Type B pancreatic cell (in vitro differentiated cells): Measurements from ENCODE around the gene FAXDC2. TPM values are rescaled to one million over a fixed set of nuclear protein-coding genes. Genes with fewer than 3 reads are reported as not detected.
A peak's percentile ranks its signal among the peaks of the same experiment; 100 is the strongest.

Experiments used
- DNase-seq: peaks from one replicate; pipeline ENCODE4 v3.0.0; 2021; ENCODE audit warnings: mixed read lengths; ENCODE audit not compliant: unreplicated experiment; ENCODE audit errors: extremely low spot score
- H3K27ac Mint-ChIP-seq: 2 replicates; pipeline ENCODE4 v1.8.0; 2021; ENCODE audit warnings: mild to moderate bottlenecking, mixed read lengths
- H3K27me3 Mint-ChIP-seq: 2 replicates; pipeline ENCODE4 v1.8.0; 2021; ENCODE audit warnings: mixed read lengths
- H3K36me3 Mint-ChIP-seq: 2 replicates; pipeline ENCODE4 v1.8.0; 2021; ENCODE audit warnings: mixed read lengths
- H3K4me1 Mint-ChIP-seq: one replicate; pipeline ENCODE4 v1.8.0; 2021; ENCODE audit warnings: mixed read lengths; ENCODE audit not compliant: unreplicated experiment
- H3K4me3 Mint-ChIP-seq: 2 replicates; pipeline ENCODE4 v1.8.0; 2021; ENCODE audit warnings: mild to moderate bottlenecking, mixed read lengths
- H3K9me3 Mint-ChIP-seq: 2 replicates; pipeline ENCODE4 v1.8.0; 2021; ENCODE audit warnings: mixed read lengths
- total RNA-seq: library from RNA; stranded (reverse); gene quantifications from 2 replicates; pipeline ENCODE4 v1.2.1, GENCODE V29; 2021; ENCODE audit warnings: low replicate concordance
- TF ChIP-seq, protein P1 (sequence below): fragments of 200-600 bp; sonication (generic); conservative IDR thresholded peaks from 2 replicates; pipeline ENCODE4 v1.5.0; 2021; ENCODE audit warnings: antibody characterized with exemption, mild to moderate bottlenecking

Gene FAXDC2
- total RNA-seq, 1 donor from 2014 or later, result 24.9 TPM

DNA sequence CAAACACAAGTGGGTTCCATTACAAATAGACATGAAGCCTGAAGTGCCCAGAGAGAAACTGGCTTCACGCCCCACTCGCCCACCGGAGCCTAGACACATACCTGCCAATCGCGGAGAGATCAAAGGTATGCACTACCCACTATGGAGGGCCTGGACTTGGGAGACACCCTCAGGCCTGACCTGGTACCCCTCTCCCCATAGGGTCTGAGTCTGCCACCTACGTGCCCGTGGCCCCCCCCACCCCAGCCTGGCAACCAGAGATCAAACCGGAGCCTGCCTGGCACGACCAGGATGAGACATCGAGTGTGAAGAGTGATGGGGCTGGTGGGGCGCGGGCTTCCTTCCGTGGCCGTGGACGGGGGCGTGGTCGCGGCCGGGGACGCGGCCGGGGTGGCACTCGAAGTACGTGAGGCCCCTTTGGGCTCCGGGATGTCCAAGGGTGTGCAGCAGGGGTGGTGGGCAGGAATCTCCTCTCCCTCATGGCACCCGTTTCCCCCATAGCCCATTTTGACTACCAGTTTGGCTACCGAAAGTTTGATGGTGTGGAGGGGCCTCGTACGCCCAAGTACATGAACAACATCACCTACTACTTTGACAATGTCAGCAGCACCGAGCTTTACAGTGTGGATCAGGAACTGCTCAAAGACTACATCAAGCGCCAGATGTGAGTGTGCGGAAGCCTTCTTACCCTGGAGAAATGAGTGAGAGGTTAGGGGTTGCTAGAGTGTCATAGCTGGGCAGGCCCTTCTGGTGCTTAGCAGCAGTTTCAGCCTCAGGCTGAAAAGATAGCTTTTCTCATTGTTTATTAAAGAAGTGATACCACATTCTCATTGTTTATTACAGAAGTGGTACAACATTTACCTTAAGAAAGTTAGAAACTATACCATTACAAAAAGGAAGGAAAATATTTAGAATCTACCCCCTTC lies 56.5 kb downstream of the FAXDC2 start:
- H3K4me3 Mint-ChIP-seq, result no peak overlapping the region
- H3K4me1 Mint-ChIP-seq, result no peaks in the 10 kb centered on the region
- peaks cover 27% of the 10 kb centered on the region for H3K36me3 Mint-ChIP-seq
- H3K9me3 Mint-ChIP-seq, result no peaks in the 10 kb centered on the region
- TF ChIP-seq, protein P1, sequence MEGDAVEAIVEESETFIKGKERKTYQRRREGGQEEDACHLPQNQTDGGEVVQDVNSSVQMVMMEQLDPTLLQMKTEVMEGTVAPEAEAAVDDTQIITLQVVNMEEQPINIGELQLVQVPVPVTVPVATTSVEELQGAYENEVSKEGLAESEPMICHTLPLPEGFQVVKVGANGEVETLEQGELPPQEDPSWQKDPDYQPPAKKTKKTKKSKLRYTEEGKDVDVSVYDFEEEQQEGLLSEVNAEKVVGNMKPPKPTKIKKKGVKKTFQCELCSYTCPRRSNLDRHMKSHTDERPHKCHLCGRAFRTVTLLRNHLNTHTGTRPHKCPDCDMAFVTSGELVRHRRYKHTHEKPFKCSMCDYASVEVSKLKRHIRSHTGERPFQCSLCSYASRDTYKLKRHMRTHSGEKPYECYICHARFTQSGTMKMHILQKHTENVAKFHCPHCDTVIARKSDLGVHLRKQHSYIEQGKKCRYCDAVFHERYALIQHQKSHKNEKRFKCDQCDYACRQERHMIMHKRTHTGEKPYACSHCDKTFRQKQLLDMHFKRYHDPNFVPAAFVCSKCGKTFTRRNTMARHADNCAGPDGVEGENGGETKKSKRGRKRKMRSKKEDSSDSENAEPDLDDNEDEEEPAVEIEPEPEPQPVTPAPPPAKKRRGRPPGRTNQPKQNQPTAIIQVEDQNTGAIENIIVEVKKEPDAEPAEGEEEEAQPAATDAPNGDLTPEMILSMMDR, result no peak
- no peaks in the 10 kb centered on the region for H3K27me3 Mint-ChIP-seq
- DNase-seq, result no peak
- peak overlapping the region; percentile 46 for H3K27ac Mint-ChIP-seq

DNA sequence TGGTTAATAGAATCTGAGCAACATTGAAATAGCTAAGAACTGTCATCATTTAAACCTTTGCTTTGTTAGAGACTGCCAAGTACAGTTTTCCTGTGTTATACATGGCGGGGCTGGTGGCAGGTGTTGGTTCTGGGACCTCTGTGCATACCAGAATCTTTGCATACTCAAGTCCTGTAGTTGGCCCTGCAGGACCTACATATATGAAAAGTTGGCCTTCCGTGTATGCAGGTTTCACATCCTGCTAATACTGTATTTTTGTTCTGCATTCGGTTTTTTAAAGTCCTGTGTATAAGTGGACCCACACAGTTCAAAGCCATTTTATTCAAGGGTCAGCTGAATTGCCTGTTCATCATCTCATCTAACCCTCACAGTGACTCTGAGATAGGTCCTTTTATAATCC lies 58.9 kb downstream of the FAXDC2 start:
- no peak overlapping the region for H3K4me3 Mint-ChIP-seq
- no peaks in the 10 kb centered on the region for H3K27me3 Mint-ChIP-seq
- no peak for DNase-seq
- H3K4me1 Mint-ChIP-seq, result peaks cover 11% of the 10 kb centered on the region
- H3K36me3 Mint-ChIP-seq, result peaks cover 22% of the 10 kb centered on the region
- no peak overlapping the region for H3K27ac Mint-ChIP-seq
- H3K9me3 Mint-ChIP-seq, result no peaks in the 10 kb centered on the region
- TF ChIP-seq, protein P1, result no peak

DNA sequence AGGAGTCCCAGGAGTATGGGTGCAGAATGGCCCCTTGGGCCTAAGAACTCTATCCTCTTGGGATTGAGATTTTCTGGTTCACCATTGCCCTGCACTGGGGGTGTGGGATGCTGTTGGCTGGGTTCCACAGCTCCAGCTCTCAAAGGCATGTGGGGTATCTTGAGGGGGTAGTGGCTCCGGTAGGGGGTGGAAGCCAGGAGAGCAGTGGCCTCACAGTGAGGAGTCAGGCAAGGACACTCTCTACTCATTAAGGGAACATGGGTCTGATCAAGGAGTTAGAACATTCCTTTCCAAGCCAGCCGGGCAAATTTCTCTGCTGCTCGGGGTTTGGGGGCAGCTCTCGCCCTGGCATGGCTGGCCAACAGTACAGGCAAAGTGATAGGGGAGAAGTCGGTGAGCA lies 62.2 kb downstream of the FAXDC2 start:
- DNase-seq, result no peak
- no peak overlapping the region for H3K27ac Mint-ChIP-seq
- TF ChIP-seq, protein P1, result no peak
- H3K4me1 Mint-ChIP-seq, result peaks cover 41% of the 10 kb centered on the region
- H3K36me3 Mint-ChIP-seq, result peaks cover 8% of the 10 kb centered on the region
- H3K9me3 Mint-ChIP-seq, result no peaks in the 10 kb centered on the region
- H3K4me3 Mint-ChIP-seq, result no peak overlapping the region
- no peaks in the 10 kb centered on the region for H3K27me3 Mint-ChIP-seq

DNA sequence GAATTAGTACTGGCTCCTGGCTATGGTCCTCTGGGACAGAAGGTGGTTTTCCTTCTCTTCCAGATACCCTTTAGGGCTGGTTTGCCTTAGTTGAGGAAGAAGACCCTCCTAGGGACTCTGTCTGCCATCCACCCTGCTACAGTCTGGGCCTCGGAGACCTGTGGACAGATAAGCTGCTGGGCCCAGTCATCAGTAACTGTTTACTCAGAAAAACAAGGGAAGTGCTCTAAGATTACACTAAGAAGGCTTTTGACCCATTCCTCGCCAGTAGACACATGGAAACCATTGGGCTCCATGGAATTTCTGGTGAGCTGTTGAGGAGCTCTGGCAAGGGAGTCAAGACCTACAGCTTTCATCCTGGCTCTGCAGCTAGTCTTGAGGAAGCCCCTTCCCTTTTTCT lies 64.0 kb downstream of the FAXDC2 start:
- Mint-ChIP-seq H3K4me1 (peaks cover 57% of the 10 kb centered on the region), H3K27me3 (no peaks in the 10 kb centered on the region)

DNA sequence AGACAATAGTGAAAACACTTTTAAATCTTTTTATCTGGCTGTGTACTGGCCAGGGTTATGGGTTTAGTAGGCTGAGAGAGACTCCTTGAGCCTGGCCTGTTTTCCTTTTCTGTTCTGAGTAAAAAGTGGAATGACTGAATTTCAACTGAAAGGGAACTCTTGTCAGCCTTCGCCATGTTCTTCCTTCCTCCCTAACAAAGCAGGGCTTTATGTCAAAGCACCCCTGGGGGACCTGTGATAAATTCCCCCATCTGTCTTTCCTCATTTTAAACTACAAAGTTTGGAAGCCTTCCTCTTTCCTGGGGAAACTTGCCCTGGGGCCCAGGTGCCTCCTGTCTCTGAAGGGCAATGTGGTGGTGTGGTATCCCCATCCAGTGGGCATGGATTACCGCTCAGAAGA lies 65.5 kb downstream of the FAXDC2 start:
- no peaks in the 10 kb centered on the region for H3K27me3 Mint-ChIP-seq

More for the DNA sequence above, 64.0 kb downstream of the FAXDC2 start:
- no peak overlapping the region for H3K27ac Mint-ChIP-seq
- no peak for DNase-seq
- no peaks in the 10 kb centered on the region for H3K9me3 Mint-ChIP-seq
- H3K4me3 Mint-ChIP-seq, result no peak overlapping the region
- peaks cover 4% of the 10 kb centered on the region for H3K36me3 Mint-ChIP-seq
- TF ChIP-seq, protein P1, result no peak

More for the DNA sequence above, 65.5 kb downstream of the FAXDC2 start:
- Mint-ChIP-seq H3K4me1 (peaks cover 61% of the 10 kb centered on the region), H3K9me3 (no peaks in the 10 kb centered on the region), H3K27ac (peak overlapping the region; percentile 5), H3K36me3 (no peaks in the 10 kb centered on the region), H3K4me3 (no peak overlapping the region)
- TF ChIP-seq, protein P1, result no peak
- DNase-seq, result no peak
